ENCODE measurements around the gene RAB3A. TPM values are rescaled to one million over a fixed set of nuclear protein-coding genes. Genes with fewer than 3 reads are reported as not detected.

Gene RAB3A
- total and polyA plus RNA-seq, 12 donors, result 7.8 to 36.3 (median 30.2) TPM

- Histone ChIP-seq H3K9me3 (no peaks in the 10 kb centered on the region), H3K4me3 (peak overlapping the region; percentile 40 to 80 (median 65)), H3K4me1 (peaks cover 11 to 35% (median 22%) of the 10 kb centered on the region in 9 donors), H3K27me3 (peaks cover 0 to 11% (median 2%) of the 10 kb centered on the region in 7 donors), H3K36me3 (peaks cover 0 to 22% (median 8%) of the 10 kb centered on the region in 9 donors), H3K27ac (peak overlapping the region; percentile 94 to 100 (median 97))
- intact Hi-C loops (cut with DNase I), result loop anchor here in 9 of 10 donors (1.0 to 10.0 kb wide), 13 partner anchors 12 to 210 kb away; partner anchors contain the start of genes LSM4 (in 3 of the 9), SSBP4 (in 3 of the 9), LRRC25 (in 1 of the 9) and PDE4C (in 1 of the 9)
- DNase-seq (peak; percentile 43 to 80), ATAC-seq (peak; percentile 6 to 58 (median 29))
- no peak for TF ChIP-seq CTCF (IDR thresholded peaks at IDR 0.05)
- WGBS, 2 donors, result 0 to 1% methylated on average over 22 of the region's 22 CpGs
These were observed 755 bp upstream of the RAB3A start for GRCh38 chr19:18204394-18205199.

GRCh38 chr19:18203408-18203862 is 407 bp downstream of the RAB3A start:
- peak; percentile 39 to 62 for DNase-seq
- TF ChIP-seq CTCF (IDR thresholded peaks at IDR 0.05), result no peak
- H3K9me3 ChIP-seq, result no peaks in the 10 kb centered on the region
- peaks cover 0 to 33% (median 13%) of the 10 kb centered on the region in 9 donors for H3K36me3 ChIP-seq
- peaks cover 11 to 35% (median 22%) of the 10 kb centered on the region in 9 donors for H3K4me1 ChIP-seq
- peak overlapping the region in 9 of 10 donors; percentile 52 to 95 (median 64) for H3K27ac ChIP-seq
- intact Hi-C loops (cut with DNase I), result loop anchor here in 6 of 10 donors (5.0 to 10.0 kb wide), 5 partner anchors 121 to 211 kb away; partner anchors contain the start of genes SSBP4 (in 3 of the 6), LRRC25 (in 1 of the 6) and LSM4 (in 1 of the 6)
- peak in 2 of 8 donors; percentile 1 to 32 for ATAC-seq
- 1% methylated on average over 38 of the region's 38 CpGs for WGBS, 2 donors
- H3K27me3 ChIP-seq, result peaks cover 0 to 4% (median 0%) of the 10 kb centered on the region in 7 donors
- peak overlapping the region; percentile 45 to 80 (median 72) for H3K4me3 ChIP-seq

GRCh38 chr19:18202778-18203407 is 949 bp downstream of the RAB3A start:
- peaks cover 0 to 39% (median 18%) of the 10 kb centered on the region in 9 donors for H3K36me3 ChIP-seq
- H3K4me3 ChIP-seq, result peak overlapping the region; percentile 45 to 80 (median 72)
- peak in 1 of 8 donors; percentile 0 for ATAC-seq
- H3K9me3 ChIP-seq, result no peaks in the 10 kb centered on the region
- peak overlapping the region in 4 of 10 donors; percentile 19 to 81 (median 61) for H3K27ac ChIP-seq
- intact Hi-C loops (cut with DNase I), result loop anchor here in 6 of 10 donors (5.0 to 10.0 kb wide), 5 partner anchors 122 to 212 kb away; partner anchors contain the start of genes SSBP4 (in 3 of the 6), LRRC25 (in 1 of the 6) and LSM4 (in 1 of the 6)
- TF ChIP-seq CTCF (IDR thresholded peaks at IDR 0.05), result peak in 7 of 9 donors; percentile 14 to 46 (median 41)
- 6 to 8% methylated on average over 32 of the region's 32 CpGs for WGBS, 2 donors
- no peaks in the 10 kb centered on the region for H3K27me3 ChIP-seq
- DNase-seq, result peak; percentile 24 to 42
- H3K4me1 ChIP-seq, result peaks cover 11 to 31% (median 22%) of the 10 kb centered on the region in 9 donors
